SK-N-SH (cell line): Measurements from ENCODE around the gene DIP2A. TPM values are rescaled to one million over a fixed set of nuclear protein-coding genes. Genes with fewer than 3 reads are reported as not detected.

Experiments used
- CTCF ChIA-PET: fragments of 300-600, 350-600 bp; formaldehyde crosslinking; extraction: SDS; loops from one replicate; lab custom pipeline; 2021; lab: Yijun Ruan, JAX
- POLR2A ChIA-PET: fragments of 350-600 bp; sonication (Branson Sonifier 250); formaldehyde crosslinking; extraction: SDS; loops from one replicate; lab custom pipeline; 2020; ENCODE audit warnings: antibody characterized with exemption, inconsistent platforms; lab: Yijun Ruan, JAX
- DNase-seq: peaks from one replicate; pipeline ENCODE4 v3.0.0; 2012
- H2AFZ ChIP-seq: fragments of 200-600 bp; sonication (generic); 2 replicates; pipeline ENCODE4 v1.8.1; 2016; ENCODE audit warnings: antibody characterized with exemption, mild to moderate bottlenecking, low read depth
- H3F3A ChIP-seq: fragments of 200-600 bp; sonication (generic); replicated peaks from 2 replicates; pipeline ENCODE3; 2016; ENCODE audit warnings: antibody characterized with exemption, mild to moderate bottlenecking; ENCODE audit not compliant: insufficient read depth
- H3K27ac ChIP-seq, 2 experiments: fragments of 200-500 bp in 1 of 2; fragments of 200-600 bp in 1 of 2; sonication (Bioruptor generic) in 1 of 2; sonication (generic), shearing (Covaris generic) in 1 of 2; 2 replicates each; pipeline versions ENCODE4 v1.5.1 to v1.6.1; 2014 to 2016; ENCODE audit warnings: low read depth in 2 of 2, inconsistent platforms in 1 of 2, low read length in 1 of 2, mild to moderate bottlenecking in 1 of 2, mixed read lengths in 1 of 2
- H3K27me3 ChIP-seq: fragments of 200-600 bp; sonication (generic), shearing (Covaris generic); 2 replicates; pipeline ENCODE4 v1.6.1; 2016; ENCODE audit warnings: mixed run types; ENCODE audit not compliant: insufficient read depth
- H3K36me3 ChIP-seq, 2 experiments: fragments of 200-500 bp in 1 of 2; fragments of 200-600 bp in 1 of 2; sonication (Bioruptor generic) in 1 of 2; sonication (generic) in 1 of 2; replicated peaks in 1 of 2; 2 replicates each; pipeline versions ENCODE3 to v1.5.1; 2014 to 2016; ENCODE audit warnings: low read length in 1 of 2, mild to moderate bottlenecking in 1 of 2; ENCODE audit not compliant: insufficient read depth in 2 of 2, control insufficient read depth in 1 of 2
- H3K4me1 ChIP-seq, 2 experiments: fragments of 200-500 bp in 1 of 2; fragments of 200-600 bp in 1 of 2; sonication (Bioruptor generic) in 1 of 2; sonication (generic), shearing (Covaris generic) in 1 of 2; 2 replicates each; pipeline versions ENCODE4 v1.5.1 to v1.6.1; 2014 to 2016; ENCODE audit warnings: low read depth in 1 of 2, low read length in 1 of 2, mixed run types in 1 of 2; ENCODE audit not compliant: insufficient read depth in 2 of 2, control insufficient read depth in 1 of 2
- H3K4me2 ChIP-seq: fragments of 200-600 bp; sonication (generic), shearing (Covaris generic); 2 replicates; pipeline ENCODE4 v1.6.1; 2017; ENCODE audit warnings: mixed run types
- H3K4me3 ChIP-seq, 2 experiments: fragments of 200-500 bp in 1 of 2; fragments of 200-600 bp in 1 of 2; sonication (Bioruptor generic) in 1 of 2; sonication (generic), shearing (Covaris generic) in 1 of 2; 2 replicates each; pipeline versions ENCODE4 v1.5.1 to v1.8.1; 2014 to 2016; ENCODE audit warnings: low read depth in 2 of 2, inconsistent platforms in 1 of 2, low read length in 1 of 2, mild to moderate bottlenecking in 1 of 2, mixed read lengths in 1 of 2, moderate library complexity in 1 of 2
- H3K79me2 ChIP-seq: fragments of 200-600 bp; sonication (generic); 2 replicates; pipeline ENCODE4 v1.8.1; 2017; ENCODE audit warnings: mild to moderate bottlenecking; ENCODE audit not compliant: insufficient read depth
- H3K9ac ChIP-seq: fragments of 200-600 bp; sonication (generic); 2 replicates; pipeline ENCODE4 v1.6.1; 2017; ENCODE audit warnings: mixed run types
- H3K9me2 ChIP-seq: fragments of 200-600 bp; sonication (generic); 2 replicates; pipeline ENCODE4 v1.6.1; 2017; ENCODE audit warnings: mixed run types
- H3K9me3 ChIP-seq: fragments of 200-600 bp; sonication (generic); 2 replicates; pipeline ENCODE4 v1.6.1; 2017; ENCODE audit warnings: mixed run types, mild to moderate bottlenecking, moderate library complexity
- H4K20me1 ChIP-seq: fragments of 200-600 bp; sonication (generic); 2 replicates; pipeline ENCODE4 v1.6.1; 2017; ENCODE audit warnings: mild to moderate bottlenecking, mixed run types; ENCODE audit not compliant: insufficient read depth
- CHD2 ChIP-seq: fragments of 150-350 bp; IDR thresholded peaks from 2 replicates; pipeline ENCODE4 v1.6.1; 2018; ENCODE audit warnings: low read length; ENCODE audit not compliant: partially characterized antibody
- CTCF ChIP-seq: fragments of 200-600 bp; sonication (generic); IDR thresholded peaks from 2 replicates; pipeline ENCODE4 v1.6.1; 2017; ENCODE audit warnings: antibody characterized with exemption, mild to moderate bottlenecking, moderate library complexity
- FOSL2 ChIP-seq: IDR thresholded peaks from 2 replicates; pipeline ENCODE4 v1.4.0; 2012; ENCODE audit warnings: low read depth, mild to moderate bottlenecking, moderate library complexity, borderline replicate concordance
- FOXM1 ChIP-seq: IDR thresholded peaks from 2 replicates; pipeline ENCODE4 v1.4.0; 2012; ENCODE audit warnings: low read depth, mild to moderate bottlenecking
- GABPA ChIP-seq: IDR thresholded peaks from 2 replicates; pipeline ENCODE4 v1.4.0; 2012; ENCODE audit warnings: low read depth, mild to moderate bottlenecking
- MAX ChIP-seq: IDR thresholded peaks from 2 replicates; pipeline ENCODE4 v1.4.0; 2012; ENCODE audit warnings: low read depth
- MEF2A ChIP-seq: IDR thresholded peaks from 2 replicates; pipeline ENCODE4 v1.4.0; 2012; ENCODE audit warnings: low read depth, borderline replicate concordance
- NFIC ChIP-seq: IDR thresholded peaks from 2 replicates; pipeline ENCODE4 v1.4.0; 2012; ENCODE audit warnings: borderline replicate concordance
- NRF1 ChIP-seq: IDR thresholded peaks from 2 replicates; pipeline ENCODE4 v1.6.1; 2012; ENCODE audit warnings: low read depth, mild to moderate bottlenecking, low read length
- RCOR1 ChIP-seq: fragments of 150-350 bp; IDR thresholded peaks from 2 replicates; pipeline ENCODE4 v1.6.1; 2017; ENCODE audit warnings: antibody characterized with exemption, low read length
- REST ChIP-seq: IDR thresholded peaks from 2 replicates; pipeline ENCODE4 v1.6.1; 2012; ENCODE audit warnings: mild to moderate bottlenecking, low read depth, low read length, moderate library complexity
- RFX5 ChIP-seq: IDR thresholded peaks from 2 replicates; pipeline ENCODE4 v1.6.1; 2012; ENCODE audit warnings: mild to moderate bottlenecking, improper control_type of control experiment, low read length
- RXRA ChIP-seq: IDR thresholded peaks from 2 replicates; pipeline ENCODE4 v1.4.0; 2012; ENCODE audit warnings: low read depth, mild to moderate bottlenecking, borderline replicate concordance
- TAF1 ChIP-seq: IDR thresholded peaks from 2 replicates; pipeline ENCODE4 v1.6.1; 2012; ENCODE audit warnings: low read depth, mild to moderate bottlenecking, low read length, moderate library complexity, borderline replicate concordance
- TCF12 ChIP-seq: IDR thresholded peaks from 2 replicates; pipeline ENCODE4 v1.4.0; 2012
- TEAD4 ChIP-seq: IDR thresholded peaks from 2 replicates; pipeline ENCODE4 v1.4.0; 2012; ENCODE audit warnings: mild to moderate bottlenecking, borderline replicate concordance; ENCODE audit not compliant: insufficient read depth
- USF1 ChIP-seq: IDR thresholded peaks from 2 replicates; pipeline ENCODE4 v1.4.0; 2012; ENCODE audit warnings: low read depth, borderline replicate concordance
- USF2 ChIP-seq: fragments of 150-350 bp; IDR thresholded peaks from 2 replicates; pipeline ENCODE4 v1.6.1; 2017; ENCODE audit warnings: antibody characterized with exemption, low read length, low read depth, borderline replicate concordance
- YY1 ChIP-seq: IDR thresholded peaks from 2 replicates; pipeline ENCODE4 v1.4.0; 2012; ENCODE audit warnings: low read depth, mild to moderate bottlenecking
- WGBS: methylation state at CpG from one replicate; pipeline ENCODE4 v1.1.6; 2017; ENCODE audit warnings: low lambda C conversion rate; 5-methylcytosine and 5-hydroxymethylcytosine counted together
- polyA plus RNA-seq, 3 experiments: library from polyadenylated mRNA; depleted of rRNA; stranded (reverse); fragments of >200 nt; gene quantifications; 2 replicates each; pipeline ENCODE4 v1.2.3, GENCODE V29; 2012

DIP2A gene
- polyA plus RNA-seq, 1 of the 3 experiments (the other 2 are of a cell fraction): 26.9 TPM

GRCh38 chr21:46567348-46567747 lies 108.7 kb downstream of the DIP2A start:
- Histone ChIP-seq H3K9ac (no peak overlapping the region), H3K79me2 (no peaks in the 10 kb centered on the region), H3K4me1 (no peaks in the 10 kb centered on the region), H3K27me3 (no peaks in the 10 kb centered on the region), H3K4me2 (no peak overlapping the region)
- POLR2A ChIA-PET: no interaction called here
- TF ChIP-seq CTCF (no peak), GABPA (no peak), RCOR1 (no peak), RXRA (no peak), RFX5 (no peak), MEF2A (no peak), TAF1 (no peak), FOXM1 (no peak), USF1 (no peak), TCF12 (no peak)
- TF ChIP-seq, all 33 proteins: peak for 0
- Histone ChIP-seq H4K20me1 (no peaks in the 10 kb centered on the region), H3K36me3 (peaks cover 49 to 74% of the 10 kb centered on the region in 2 experiments), H2AFZ (no peak overlapping the region), H3F3A (no peaks in the 10 kb centered on the region), H3K9me2 (no peaks in the 10 kb centered on the region), H3K9me3 (no peaks in the 10 kb centered on the region), H3K4me3 (no peak overlapping the region), H3K27ac (no peak overlapping the region)
- CTCF ChIA-PET: interaction anchor here (1.5 kb wide), 1 partner anchor 9 kb away, joined by 3 read pairs; no protein-coding TSS in a partner anchor
- WGBS: 96% methylated on average over 4 of the region's 15 CpGs
- DNase-seq: no peak

GRCh38 chr21:46568562-46568961 lies 109.9 kb downstream of the DIP2A start:
- Histone ChIP-seq H3F3A (no peaks in the 10 kb centered on the region), H3K27ac (no peak overlapping the region), H2AFZ (no peak overlapping the region), H3K4me3 (no peak overlapping the region), H3K27me3 (no peaks in the 10 kb centered on the region), H3K79me2 (no peaks in the 10 kb centered on the region), H4K20me1 (no peaks in the 10 kb centered on the region), H3K9ac (no peak overlapping the region), H3K9me3 (0 out of 2 replicates have a peak, but pooled peaks cover 4% of the 10 kb centered on the region), H3K36me3 (peaks cover 59 to 66% of the 10 kb centered on the region in 2 experiments), H3K9me2 (no peaks in the 10 kb centered on the region), H3K4me2 (no peak overlapping the region), H3K4me1 (no peaks in the 10 kb centered on the region)
- CTCF ChIA-PET: interaction anchor here (1.5 kb wide), 1 partner anchor 10 kb away, joined by 3 read pairs; no protein-coding TSS in a partner anchor
- POLR2A ChIA-PET: no interaction called here
- 89% methylated on average over 4 of the region's 4 CpGs for WGBS
- no peak for DNase-seq
- TF ChIP-seq FOXM1 (no peak), TEAD4 (no peak), FOSL2 (no peak), REST (no peak), CTCF (no peak), MAX (no peak), USF2 (no peak), CHD2 (no peak), YY1 (no peak), NRF1 (no peak), NFIC (no peak)
